Activated CD4-positive, alpha-beta memory T cell treated with anti-CD3 and anti-CD28 coated beads for 36 hours (primary cell): Measurements from ENCODE around the gene PARG. TPM values are rescaled to one million over a fixed set of nuclear protein-coding genes. Genes with fewer than 3 reads are reported as not detected.
A peak's percentile ranks its signal among the peaks of the same experiment; 100 is the strongest.
"Not testable (repeated sequence)": the region's sequence is repeated elsewhere in the genome, so short reads cannot be mapped to it uniquely, and the experiment has no call there.

Source experiments
- CTCF ChIA-PET: fragments of 350-600 bp; sonication (Branson Sonifier 250); formaldehyde crosslinking; loops from one replicate; lab custom pipeline; 2021; ENCODE audit warnings: antibody characterized with exemption, inconsistent platforms; lab: Charles Lee
- POLR2A ChIA-PET: fragments of 350-600 bp; sonication (Branson Sonifier 250); formaldehyde crosslinking; loops from one replicate; lab custom pipeline; 2021; ENCODE audit warnings: antibody characterized with exemption; lab: Charles Lee
- DNase-seq: peaks from one replicate; pipeline ENCODE4 v3.0.0-alpha.2; 2020
- H3K27ac Mint-ChIP-seq: one replicate; pipeline ENCODE4 v1.8.0; 2021; ENCODE audit warnings: mixed read lengths
- H3K27me3 Mint-ChIP-seq: one replicate; pipeline ENCODE4 v1.8.0; 2021; ENCODE audit warnings: mixed read lengths
- H3K36me3 Mint-ChIP-seq: one replicate; pipeline ENCODE4 v1.8.0; 2021; ENCODE audit warnings: mixed read lengths
- H3K4me1 Mint-ChIP-seq: one replicate; pipeline ENCODE4 v1.8.0; 2021; ENCODE audit warnings: low read depth, mixed read lengths
- H3K4me3 Mint-ChIP-seq: one replicate; pipeline ENCODE4 v1.8.0; 2021; ENCODE audit warnings: mild to moderate bottlenecking, mixed read lengths
- H3K9me3 Mint-ChIP-seq: one replicate; pipeline ENCODE4 v1.8.0; 2021; ENCODE audit warnings: mixed read lengths
- intact Hi-C: fragments of 100-400 bp; cut with micrococcal nuclease; formaldehyde crosslinking; loops from one replicate; pipeline ENCODE4 v1.15.1; 2023
- total RNA-seq, 2 experiments: library from RNA; stranded (reverse); gene quantifications; one replicate each; pipeline ENCODE4 v1.2.3, GENCODE V29; 2021

PARG gene
- total RNA-seq, 2 experiments from 2014 or later, result 25.5 to 27.0 TPM

GRCh38 chr10:49942339-49942705, 495 bp upstream of the PARG start:
- POLR2A ChIA-PET, intact Hi-C loops, H3K9me3 Mint-ChIP-seq, CTCF ChIA-PET, H3K27me3 Mint-ChIP-seq: not testable (repeated sequence)
- peak; percentile 8 for DNase-seq
- Mint-ChIP-seq H3K4me3 (peak overlapping the region; percentile 96), H3K36me3 (peaks cover 14% of the 10 kb centered on the region), H3K27ac (peak overlapping the region; percentile 83), H3K4me1 (peaks cover 19% of the 10 kb centered on the region)

GRCh38 chr10:49931959-49932728, 9.7 kb downstream of the PARG start:
- intact Hi-C loops, H3K4me3 Mint-ChIP-seq, H3K9me3 Mint-ChIP-seq, H3K27me3 Mint-ChIP-seq, H3K36me3 Mint-ChIP-seq, CTCF ChIA-PET, DNase-seq, H3K4me1 Mint-ChIP-seq, H3K27ac Mint-ChIP-seq, POLR2A ChIA-PET: not testable (repeated sequence)

- H3K27me3 Mint-ChIP-seq, H3K9me3 Mint-ChIP-seq, H3K4me3 Mint-ChIP-seq, intact Hi-C loops, DNase-seq, H3K27ac Mint-ChIP-seq, CTCF ChIA-PET, POLR2A ChIA-PET, H3K36me3 Mint-ChIP-seq, H3K4me1 Mint-ChIP-seq: not testable (repeated sequence)
These were observed 10.6 kb downstream of the PARG start for GRCh38 chr10:49931276-49931675.

- DNase-seq, H3K27me3 Mint-ChIP-seq, H3K9me3 Mint-ChIP-seq, H3K4me3 Mint-ChIP-seq, intact Hi-C loops, H3K36me3 Mint-ChIP-seq, H3K27ac Mint-ChIP-seq, CTCF ChIA-PET, H3K4me1 Mint-ChIP-seq, POLR2A ChIA-PET: not testable (repeated sequence)
These were observed 18.3 kb downstream of the PARG start for GRCh38 chr10:49923572-49923971.

GRCh38 chr10:49922041-49922440, 19.8 kb downstream of the PARG start:
- H3K4me3 Mint-ChIP-seq, CTCF ChIA-PET, H3K27ac Mint-ChIP-seq, H3K27me3 Mint-ChIP-seq, DNase-seq, H3K36me3 Mint-ChIP-seq, POLR2A ChIA-PET, H3K9me3 Mint-ChIP-seq, intact Hi-C loops, H3K4me1 Mint-ChIP-seq: not testable (repeated sequence)

GRCh38 chr10:49917927-49918326, 23.9 kb downstream of the PARG start:
- CTCF ChIA-PET, H3K4me1 Mint-ChIP-seq, H3K9me3 Mint-ChIP-seq, intact Hi-C loops, H3K27me3 Mint-ChIP-seq, DNase-seq, H3K4me3 Mint-ChIP-seq, H3K27ac Mint-ChIP-seq, POLR2A ChIA-PET: not testable (repeated sequence)
- H3K36me3 Mint-ChIP-seq, result peaks cover 12% of the 10 kb centered on the region

- H3K9me3 Mint-ChIP-seq, H3K4me1 Mint-ChIP-seq, DNase-seq, CTCF ChIA-PET, H3K27ac Mint-ChIP-seq, H3K27me3 Mint-ChIP-seq, H3K4me3 Mint-ChIP-seq, POLR2A ChIA-PET, intact Hi-C loops: not testable (repeated sequence)
- H3K36me3 Mint-ChIP-seq, result peaks cover 13% of the 10 kb centered on the region
These were observed 25.4 kb downstream of the PARG start for GRCh38 chr10:49916451-49916850.

- CTCF ChIA-PET, H3K9me3 Mint-ChIP-seq, DNase-seq, H3K4me1 Mint-ChIP-seq, H3K27ac Mint-ChIP-seq, H3K27me3 Mint-ChIP-seq, POLR2A ChIA-PET, H3K4me3 Mint-ChIP-seq, intact Hi-C loops: not testable (repeated sequence)
- peaks cover 13% of the 10 kb centered on the region for H3K36me3 Mint-ChIP-seq
These were observed 31.5 kb downstream of the PARG start for GRCh38 chr10:49910295-49910694.

- POLR2A ChIA-PET, H3K9me3 Mint-ChIP-seq, H3K4me3 Mint-ChIP-seq, H3K27ac Mint-ChIP-seq, H3K4me1 Mint-ChIP-seq, H3K36me3 Mint-ChIP-seq, CTCF ChIA-PET, H3K27me3 Mint-ChIP-seq, DNase-seq, intact Hi-C loops: not testable (repeated sequence)
These were observed 33.3 kb downstream of the PARG start for GRCh38 chr10:49908290-49909080.

GRCh38 chr10:49903829-49904228, 38.0 kb downstream of the PARG start:
- CTCF ChIA-PET, DNase-seq, H3K36me3 Mint-ChIP-seq, H3K27ac Mint-ChIP-seq, H3K9me3 Mint-ChIP-seq, POLR2A ChIA-PET, H3K4me1 Mint-ChIP-seq, intact Hi-C loops, H3K4me3 Mint-ChIP-seq, H3K27me3 Mint-ChIP-seq: not testable (repeated sequence)

- peaks cover 12% of the 10 kb centered on the region for H3K36me3 Mint-ChIP-seq
- CTCF ChIA-PET, H3K27ac Mint-ChIP-seq, H3K27me3 Mint-ChIP-seq, DNase-seq, H3K9me3 Mint-ChIP-seq, H3K4me1 Mint-ChIP-seq, POLR2A ChIA-PET, H3K4me3 Mint-ChIP-seq, intact Hi-C loops: not testable (repeated sequence)
These were observed 41.4 kb downstream of the PARG start for GRCh38 chr10:49900406-49900805.

- H3K9me3 Mint-ChIP-seq, H3K4me3 Mint-ChIP-seq, H3K4me1 Mint-ChIP-seq, CTCF ChIA-PET, H3K27ac Mint-ChIP-seq, H3K27me3 Mint-ChIP-seq, intact Hi-C loops, DNase-seq, POLR2A ChIA-PET: not testable (repeated sequence)
- peaks cover 12% of the 10 kb centered on the region for H3K36me3 Mint-ChIP-seq
These were observed 41.8 kb downstream of the PARG start for GRCh38 chr10:49899999-49900398.

GRCh38 chr10:49890025-49890424, 51.8 kb downstream of the PARG start:
- H3K4me3 Mint-ChIP-seq, DNase-seq, H3K27ac Mint-ChIP-seq, intact Hi-C loops, H3K27me3 Mint-ChIP-seq, H3K36me3 Mint-ChIP-seq, POLR2A ChIA-PET, H3K4me1 Mint-ChIP-seq, H3K9me3 Mint-ChIP-seq, CTCF ChIA-PET: not testable (repeated sequence)
